GM19193 (cell line): ENCODE measurements around the gene PODN.

ENCODE experiments used
- POLR2A ChIP-seq: IDR thresholded peaks from 4 replicates; pipeline ENCODE4 v1.6.1; 2011; ENCODE audit not compliant: insufficient read depth, insufficient read length; ENCODE audit errors: extremely low read depth

The PODN gene

GRCh38 chr1:53076721-53077598 lies 14.9 kb downstream of the PODN start:
- TF ChIP-seq POLR2A = no peak

- no peak for TF ChIP-seq POLR2A
These were observed 15.6 kb downstream of the PODN start for GRCh38 chr1:53077599-53077965.

- no peak for TF ChIP-seq POLR2A
These were observed 16.5 kb downstream of the PODN start for GRCh38 chr1:53078333-53079101.

GRCh38 chr1:53079251-53079650 lies 17.2 kb downstream of the PODN start:
- no peak for TF ChIP-seq POLR2A

GRCh38 chr1:53080041-53080440 lies 18.0 kb downstream of the PODN start:
- no peak for TF ChIP-seq POLR2A

GRCh38 chr1:53080769-53081168 lies 18.8 kb downstream of the PODN start:
- no peak for TF ChIP-seq POLR2A

GRCh38 chr1:53081384-53082066 lies 19.5 kb downstream of the PODN start:
- TF ChIP-seq POLR2A = no peak

GRCh38 chr1:53082826-53083455 lies 20.9 kb downstream of the PODN start:
- no peak for TF ChIP-seq POLR2A

- TF ChIP-seq POLR2A = no peak
These were observed 21.9 kb downstream of the PODN start for GRCh38 chr1:53083636-53084588.

- TF ChIP-seq POLR2A = no peak
These were observed 22.6 kb downstream of the PODN start for GRCh38 chr1:53084589-53084971.

GRCh38 chr1:53085405-53085804 lies 23.4 kb downstream of the PODN start:
- TF ChIP-seq POLR2A = no peak

- TF ChIP-seq POLR2A = no peak
These were observed 24.6 kb downstream of the PODN start for GRCh38 chr1:53086491-53087070.
